ENCODE results near the gene DTD2. TPM values are rescaled to one million over a fixed set of nuclear protein-coding genes. Genes with fewer than 3 reads are reported as not detected.

DTD2 gene
- total and polyA plus RNA-seq, 2 donors (not counting 1 experiment from before 2014, with no cell fraction given): 11.9 to 14.1 TPM

DNA sequence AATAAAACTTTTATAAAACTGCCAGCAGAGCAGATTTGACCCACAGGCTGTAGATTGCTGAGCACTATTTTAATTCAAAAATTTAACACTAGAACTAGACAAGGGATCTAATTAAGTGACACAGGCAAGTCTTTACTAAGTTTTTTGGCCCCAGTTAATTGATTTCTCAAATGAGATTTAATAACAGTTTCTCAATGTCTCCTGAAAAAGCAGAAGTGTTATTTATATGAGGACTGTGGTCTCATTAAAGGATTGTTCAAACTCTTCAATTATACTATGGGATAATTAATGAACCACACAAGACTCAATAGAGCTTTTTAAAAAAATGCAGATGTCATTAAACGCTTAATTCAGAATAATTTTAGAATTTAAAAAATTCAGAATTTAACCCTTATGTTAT is 38.9 kb downstream of the DTD2 start:
- no peak overlapping the region for H3K4me3 ChIP-seq (ENCODE audit: control extremely low read depth in 1 of 5, extremely low read depth in 1 of 5, insufficient read depth in 1 of 5, low read depth in 2 of 5, low read length in 4 of 5)
- H3K9me3 ChIP-seq (ENCODE audit: control extremely low read depth in 1 of 3, control insufficient read depth in 2 of 3, insufficient read depth in 1 of 3, low read length in 2 of 3): no peaks in the 10 kb centered on the region
- ChIA-PET POLR2A (no interaction called here), CTCF (interaction anchor here (0.6 to 3.7 kb wide), 2 partner anchors 31 to 69 kb away, joined by 3 to 17 read pairs; no protein-coding TSS in a partner anchor)
- Mint-ChIP-seq H3K27ac (no peak overlapping the region), H3K27me3 (no peaks in the 10 kb centered on the region), H3K4me1 (peaks cover 33% of the 10 kb centered on the region), H3K9me3 (ENCODE audit: insufficient read depth) (no peaks in the 10 kb centered on the region), H3K4me3 (no peak overlapping the region)
- DNase-seq (no peak), ATAC-seq (ENCODE audit: low read depth) (no peak)
- H3K79me2 ChIP-seq (ENCODE audit: control insufficient read depth, insufficient read depth, low read length): peaks cover 44% of the 10 kb centered on the region
- no peak overlapping the region for H2AFZ ChIP-seq (ENCODE audit: insufficient read depth, low read depth, low read length, poor library complexity, severe bottlenecking)
- no peaks in the 10 kb centered on the region for H3K27me3 ChIP-seq (replicated peaks in 1 of 4; ENCODE audit: control extremely low read depth in 1 of 4, control insufficient read depth in 3 of 4, insufficient read depth in 4 of 4, low read length in 3 of 4)
- intact Hi-C loops (cut with micrococcal nuclease): loop anchor here (10.0 kb wide), 1 partner anchor 394 kb away; the partner anchor contains the start of genes AP4S1 and STRN3
- H3K9ac ChIP-seq (ENCODE audit: low read length): no peak overlapping the region
- no CpG with 5 or more reads among the region's 1 CpG for WGBS (ENCODE audit: insufficient coverage)
- H4K20me1 ChIP-seq (ENCODE audit: control insufficient read depth, insufficient read depth, low read length, poor library complexity, severe bottlenecking): no peaks in the 10 kb centered on the region
- TF ChIP-seq EZH2 (IDR thresholded peaks at IDR 0.05; ENCODE audit: borderline replicate concordance, insufficient read depth, low read depth, low read length, poor library complexity, severe bottlenecking): no peak
- TF ChIP-seq, protein P1, sequence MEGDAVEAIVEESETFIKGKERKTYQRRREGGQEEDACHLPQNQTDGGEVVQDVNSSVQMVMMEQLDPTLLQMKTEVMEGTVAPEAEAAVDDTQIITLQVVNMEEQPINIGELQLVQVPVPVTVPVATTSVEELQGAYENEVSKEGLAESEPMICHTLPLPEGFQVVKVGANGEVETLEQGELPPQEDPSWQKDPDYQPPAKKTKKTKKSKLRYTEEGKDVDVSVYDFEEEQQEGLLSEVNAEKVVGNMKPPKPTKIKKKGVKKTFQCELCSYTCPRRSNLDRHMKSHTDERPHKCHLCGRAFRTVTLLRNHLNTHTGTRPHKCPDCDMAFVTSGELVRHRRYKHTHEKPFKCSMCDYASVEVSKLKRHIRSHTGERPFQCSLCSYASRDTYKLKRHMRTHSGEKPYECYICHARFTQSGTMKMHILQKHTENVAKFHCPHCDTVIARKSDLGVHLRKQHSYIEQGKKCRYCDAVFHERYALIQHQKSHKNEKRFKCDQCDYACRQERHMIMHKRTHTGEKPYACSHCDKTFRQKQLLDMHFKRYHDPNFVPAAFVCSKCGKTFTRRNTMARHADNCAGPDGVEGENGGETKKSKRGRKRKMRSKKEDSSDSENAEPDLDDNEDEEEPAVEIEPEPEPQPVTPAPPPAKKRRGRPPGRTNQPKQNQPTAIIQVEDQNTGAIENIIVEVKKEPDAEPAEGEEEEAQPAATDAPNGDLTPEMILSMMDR (IDR thresholded peaks at IDR 0.05): no peak
- H3K27ac ChIP-seq (ENCODE audit: low read length in 2 of 2): no peak overlapping the region
- no peak overlapping the region for H3K4me2 ChIP-seq (replicated peaks; ENCODE audit: low read depth, low read length, poor library complexity, severe bottlenecking)
- H3K36me3 ChIP-seq (replicated peaks in 1 of 2; ENCODE audit: control extremely low read depth in 1 of 2, control insufficient read depth in 1 of 2, extremely low read depth in 1 of 2, insufficient read depth in 2 of 2, low read length in 1 of 2): no peaks in the 10 kb centered on the region
- peaks cover 10 to 12% of the 10 kb centered on the region in 2 donors for H3K4me1 ChIP-seq (ENCODE audit: control insufficient read depth in 2 of 2, insufficient read depth in 2 of 2, low read length in 2 of 2)

DNA sequence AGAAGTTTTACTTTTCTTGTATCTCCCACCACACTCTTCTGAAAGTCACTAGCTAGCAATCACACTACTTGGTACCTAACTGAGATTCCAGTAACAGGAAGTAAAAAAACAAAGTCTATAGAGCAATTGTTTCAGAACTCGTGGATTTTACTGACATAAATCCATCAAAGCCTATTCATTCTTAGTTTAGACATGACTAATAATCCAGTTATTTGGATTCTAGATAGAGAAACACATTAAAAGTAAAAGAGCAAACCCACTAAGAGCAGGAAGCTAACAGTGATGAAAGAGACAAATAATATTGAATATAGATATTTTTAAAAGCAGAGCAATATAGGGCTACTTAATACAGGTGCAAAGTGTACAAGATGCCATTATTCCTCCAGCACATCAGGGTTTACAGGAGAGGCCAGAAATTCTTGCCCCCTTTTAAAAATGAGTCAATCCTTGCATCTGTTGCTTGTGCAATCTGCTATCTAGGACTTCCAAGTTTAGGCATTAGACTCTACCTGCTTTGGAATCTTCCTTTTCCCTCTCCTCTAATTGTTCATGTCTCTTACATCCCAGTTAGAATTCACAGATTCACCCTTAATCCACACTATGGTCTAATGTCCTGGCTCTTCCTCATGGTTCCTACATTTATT is 43.0 kb downstream of the DTD2 start:
- POLR2A ChIA-PET: no interaction called here
- H3K36me3 ChIP-seq (replicated peaks in 1 of 2; ENCODE audit: control extremely low read depth in 1 of 2, control insufficient read depth in 1 of 2, extremely low read depth in 1 of 2, insufficient read depth in 2 of 2, low read length in 1 of 2): no peaks in the 10 kb centered on the region
- DNase-seq (no peak), ATAC-seq (ENCODE audit: low read depth) (no peak)
- H3K4me2 ChIP-seq (replicated peaks; ENCODE audit: low read depth, low read length, poor library complexity, severe bottlenecking): no peak overlapping the region
- intact Hi-C loops (cut with micrococcal nuclease): loop anchor here (10.0 kb wide), 1 partner anchor 390 kb away; the partner anchor contains the start of genes AP4S1 and STRN3
- H3K27ac ChIP-seq (ENCODE audit: low read length in 2 of 2): no peak overlapping the region
- no peaks in the 10 kb centered on the region for H3K9me3 ChIP-seq (ENCODE audit: control extremely low read depth in 1 of 3, control insufficient read depth in 2 of 3, insufficient read depth in 1 of 3, low read length in 2 of 3)
- TF ChIP-seq EZH2 (IDR thresholded peaks at IDR 0.05; ENCODE audit: borderline replicate concordance, insufficient read depth, low read depth, low read length, poor library complexity, severe bottlenecking): no peak
- TF ChIP-seq, protein P1 (IDR thresholded peaks at IDR 0.05): no peak
- CTCF ChIA-PET: no interaction called here
- peaks cover 4 to 14% of the 10 kb centered on the region in 2 donors for H3K4me1 ChIP-seq (ENCODE audit: control insufficient read depth in 2 of 2, insufficient read depth in 2 of 2, low read length in 2 of 2)
- no peak overlapping the region for H2AFZ ChIP-seq (ENCODE audit: insufficient read depth, low read depth, low read length, poor library complexity, severe bottlenecking)
- no peaks in the 10 kb centered on the region for H4K20me1 ChIP-seq (ENCODE audit: control insufficient read depth, insufficient read depth, low read length, poor library complexity, severe bottlenecking)
- H3K9me3 Mint-ChIP-seq (ENCODE audit: insufficient read depth): no peaks in the 10 kb centered on the region
- peaks cover 37% of the 10 kb centered on the region for H3K4me1 Mint-ChIP-seq
- WGBS (ENCODE audit: insufficient coverage): no CpG with 5 or more reads among the region's 1 CpG
- H3K27me3 ChIP-seq (replicated peaks in 1 of 4; ENCODE audit: control extremely low read depth in 1 of 4, control insufficient read depth in 3 of 4, insufficient read depth in 4 of 4, low read length in 3 of 4): no peaks in the 10 kb centered on the region
- no peaks in the 10 kb centered on the region for H3K27me3 Mint-ChIP-seq
- no peak overlapping the region for H3K27ac Mint-ChIP-seq
- H3K79me2 ChIP-seq (ENCODE audit: control insufficient read depth, insufficient read depth, low read length): peaks cover 50% of the 10 kb centered on the region
- H3K4me3 Mint-ChIP-seq: no peak overlapping the region
- no peak overlapping the region for H3K9ac ChIP-seq (ENCODE audit: low read length)
- H3K4me3 ChIP-seq (ENCODE audit: control extremely low read depth in 1 of 5, extremely low read depth in 1 of 5, insufficient read depth in 1 of 5, low read depth in 2 of 5, low read length in 4 of 5): no peak overlapping the region

Measured in B cell (primary cell).